HepG2 (cell line): ENCODE data around the gene IGFALS. TPM values are rescaled to one million over a fixed set of nuclear protein-coding genes. Genes with fewer than 3 reads are reported as not detected.

Experiments
- ATAC-seq: fragments of 200-7000 bp; cut with Tn5 transposase; 3 replicates; pipeline ENCODE4 v1.9.1; 2020; ENCODE audit warnings: mild to moderate bottlenecking, moderate library complexity
- BruUV-seq: library from RNA; stranded (reverse); fragments of 400-500 nt; replicated peaks from 2 replicates; lab custom pipeline; 2021; lab: Mats Ljungman, UMichigan
- CTCF ChIA-PET: fragments of 300-600 bp; formaldehyde crosslinking; extraction: SDS; loops from one replicate; lab custom pipeline; 2021; ENCODE audit warnings: low total read pairs, inconsistent platforms, low intra/inter-chr PET ratio; lab: Yijun Ruan, JAX
- POLR2A ChIA-PET: fragments of 350-600 bp; sonication (Branson Sonifier 250); formaldehyde crosslinking; loops from one replicate; lab custom pipeline; 2020; ENCODE audit warnings: antibody characterized with exemption, inconsistent platforms; lab: Yijun Ruan, JAX
- DNase-seq: peaks from one replicate; pipeline ENCODE4 v3.0.0-alpha.2; 2015; ENCODE audit warnings: low spot score
- FAIRE-seq: peaks from 3 replicates; lab custom pipeline; 2011; peaks lifted over from hg19 to GRCh38; lab: Jason Lieb, UNC
- H2AFZ ChIP-seq: one replicate; pipeline ENCODE4 v1.6.1; 2011; ENCODE audit warnings: low read length, inconsistent platforms
- H3K27ac ChIP-seq: fragments of 300-600 bp; 3 replicates; pipeline ENCODE4 v1.8.0; 2011; ENCODE audit warnings: mixed run types, mild to moderate bottlenecking, mixed read lengths, low read length, inconsistent platforms; ENCODE audit not compliant: insufficient read depth; ENCODE audit errors: extremely low read length
- H3K27me3 ChIP-seq, 2 experiments: fragments of 200-600 bp in 1 of 2; 2 replicates in 1 of 2; 3 replicates in 1 of 2; pipeline versions ENCODE4 v1.6.0 to v1.8.0; 2011; ENCODE audit warnings: low read length in 2 of 2, mild to moderate bottlenecking in 2 of 2, moderate library complexity in 2 of 2, inconsistent platforms in 1 of 2; ENCODE audit not compliant: insufficient read depth in 2 of 2, control insufficient read depth in 1 of 2
- H3K36me3 ChIP-seq, 2 experiments: fragments of 200-600 bp in 1 of 2; replicated peaks in 1 of 2; 2 replicates in 1 of 2; 3 replicates in 1 of 2; pipeline versions ENCODE4 v1.5.1 to v1.8.0; 2011; ENCODE audit warnings: low read length in 2 of 2, inconsistent platforms in 1 of 2; ENCODE audit not compliant: insufficient read depth in 2 of 2, control insufficient read depth in 1 of 2
- H3K4me1 ChIP-seq: 2 replicates; pipeline ENCODE4 v1.5.1; 2012; ENCODE audit warnings: low read length, inconsistent platforms; ENCODE audit not compliant: insufficient read depth
- H3K4me2 ChIP-seq: 2 replicates; pipeline ENCODE4 v1.6.0; 2011; ENCODE audit warnings: low read depth, low read length, inconsistent platforms
- H3K4me3 ChIP-seq, 3 experiments: fragments of 200-600 bp in 1 of 3; sonication (generic), shearing (Covaris generic) in 1 of 3; replicated peaks in 1 of 3; 2 replicates each; pipeline ENCODE4 v1.5.1; 2011 to 2016; ENCODE audit warnings: low read length in 3 of 3, inconsistent platforms in 2 of 3, low read depth in 2 of 3, mild to moderate bottlenecking in 2 of 3, control low read depth in 1 of 3, mixed read lengths in 1 of 3; ENCODE audit not compliant: insufficient read depth in 1 of 3
- H3K79me2 ChIP-seq: one replicate; pipeline ENCODE4 v1.6.1; 2011; ENCODE audit warnings: low read length, inconsistent platforms; ENCODE audit not compliant: insufficient read depth
- H3K9ac ChIP-seq: 2 replicates; pipeline ENCODE4 v1.6.0; 2011; ENCODE audit warnings: mild to moderate bottlenecking, low read depth, low read length, inconsistent platforms; ENCODE audit not compliant: insufficient read depth
- H3K9me3 ChIP-seq: 2 replicates; pipeline ENCODE4 v1.5.1; 2012; ENCODE audit warnings: mild to moderate bottlenecking, low read length
- H4K20me1 ChIP-seq: 2 replicates; pipeline ENCODE4 v1.6.0; 2011; ENCODE audit warnings: inconsistent platforms, mild to moderate bottlenecking, low read length, moderate library complexity; ENCODE audit not compliant: insufficient read depth
- AGO1 ChIP-seq: fragments of 200-400 bp; formaldehyde crosslinking; IDR thresholded peaks from 2 replicates; pipeline ENCODE4 v1.6.1; 2017; ENCODE audit warnings: mild to moderate bottlenecking, low read depth, low read length, moderate library complexity; ENCODE audit not compliant: poor library complexity, severe bottlenecking
- GTF3A ChIP-seq: sonication (generic); formaldehyde crosslinking; conservative IDR thresholded peaks from 2 replicates; pipeline ENCODE4 v1.4.0; 2020; ENCODE audit warnings: mild to moderate bottlenecking, missing genetic modification reagents
- HDAC2 ChIP-seq: sonication (generic); formaldehyde crosslinking; IDR thresholded peaks from 2 replicates; pipeline ENCODE4 v1.4.0; 2020; ENCODE audit warnings: missing genetic modification reagents
- HHEX ChIP-seq: IDR thresholded peaks from 2 replicates; pipeline ENCODE4 v1.6.1; 2016; ENCODE audit warnings: control low read depth
- JUND ChIP-seq: sonication (generic); formaldehyde crosslinking; IDR thresholded peaks from 2 replicates; pipeline ENCODE4 v1.8.0; 2022; ENCODE audit warnings: mild to moderate bottlenecking, missing genetic modification reagents
- KDM2A ChIP-seq: sonication (generic); formaldehyde crosslinking; IDR thresholded peaks from 2 replicates; pipeline ENCODE4 v1.4.0; 2020; ENCODE audit warnings: low read depth, missing genetic modification reagents, borderline replicate concordance
- RBFOX2 ChIP-seq: fragments of 200-400 bp; formaldehyde crosslinking; IDR thresholded peaks from 2 replicates; pipeline ENCODE4 v1.6.1; 2017; ENCODE audit warnings: low read depth, mild to moderate bottlenecking, low read length
- RNF2 ChIP-seq: fragments of 450-650 bp; conservative IDR thresholded peaks from 2 replicates; pipeline ENCODE4 v1.6.1; 2016; ENCODE audit warnings: low read depth
- TEAD3 ChIP-seq: optimal IDR thresholded peaks from 2 replicates; pipeline ENCODE3; 2016; ENCODE audit warnings: borderline replicate concordance
- YEATS4 ChIP-seq: sonication (generic); formaldehyde crosslinking; IDR thresholded peaks from 2 replicates; pipeline ENCODE4 v1.4.0; 2020; ENCODE audit warnings: missing genetic modification reagents, borderline replicate concordance
- ZFP36L1 ChIP-seq: sonication (generic); formaldehyde crosslinking; IDR thresholded peaks from 2 replicates; pipeline ENCODE4 v1.8.0; 2022; ENCODE audit warnings: mild to moderate bottlenecking, missing genetic modification reagents, moderate library complexity
- ZNF296 ChIP-seq: sonication (generic); formaldehyde crosslinking; conservative IDR thresholded peaks from 2 replicates; pipeline ENCODE4 v1.5.0; 2020; ENCODE audit warnings: mild to moderate bottlenecking, missing genetic modification reagents
- ZNF766 ChIP-seq: sonication (generic); formaldehyde crosslinking; IDR thresholded peaks from 2 replicates; pipeline ENCODE4 v1.5.0; 2020; ENCODE audit warnings: missing genetic modification reagents, borderline replicate concordance
- ZSCAN20 ChIP-seq: sonication (generic); formaldehyde crosslinking; IDR thresholded peaks from 2 replicates; pipeline ENCODE4 v1.4.0; 2020; ENCODE audit warnings: missing genetic modification reagents, mild to moderate bottlenecking, borderline replicate concordance
- ZSCAN21 ChIP-seq: sonication (generic); formaldehyde crosslinking; IDR thresholded peaks from 2 replicates; pipeline ENCODE4 v1.8.0; 2022; ENCODE audit warnings: mild to moderate bottlenecking, missing genetic modification reagents, moderate library complexity, borderline replicate concordance
- WGBS: methylation state at CpG from one replicate; pipeline ENCODE4 v1.1.6; 2017; ENCODE audit warnings: low lambda C conversion rate; 5-methylcytosine and 5-hydroxymethylcytosine counted together
- in situ Hi-C: cut with HindIII; loops from 2 replicates; pipeline ENCODE4 v1.10.0; 2017; ENCODE audit warnings: low pct_unique_long_range_greater_than_20kb; ENCODE audit not compliant: extremely low pct_ligation_motif_present
- intact Hi-C: fragments of 100-400 bp; cut with micrococcal nuclease; formaldehyde crosslinking; loops from one replicate; pipeline ENCODE4 v1.10.0; 2022; ENCODE audit not compliant: unreplicated experiment
- polyA plus RNA-seq, 8 experiments: library from polyadenylated mRNA; depleted of rRNA in 3 of 8; stranded (reverse) in 7 of 8; unstranded in 1 of 8; fragments of >200 nt; fragmentation: Illumina TruSeq in 4 of 8; extraction: Trizol in 4 of 8; gene quantifications; 2 replicates each; pipeline versions ENCODE4 v1.2.1 to v1.2.3, GENCODE V29; 2011 to 2016; ENCODE audit warnings: low read depth in 4 of 8, missing spikeins in 1 of 8, mixed read lengths in 1 of 8; ENCODE audit not compliant: insufficient read depth in 1 of 8
- total RNA-seq, 5 experiments: library from RNA; depleted of rRNA; stranded (reverse); fragments of >200 nt; fragmentation: Illumina TruSeq; extraction: Trizol; gene quantifications; 2 replicates each; pipeline ENCODE4 v1.2.3, GENCODE V29; 2016; ENCODE audit warnings: low read depth in 1 of 5
- TF ChIP-seq, protein P1 (sequence below): sonication (generic); formaldehyde crosslinking; conservative IDR thresholded peaks from 2 replicates; pipeline ENCODE4 v1.4.0; 2020; ENCODE audit warnings: missing genetic modification reagents
- TF ChIP-seq, protein P2 (sequence below): sonication (generic); formaldehyde crosslinking; IDR thresholded peaks from 2 replicates; pipeline ENCODE4 v1.5.0; 2020; ENCODE audit warnings: missing genetic modification reagents

IGFALS gene
- total and polyA plus RNA-seq, 2 of the 13 experiments (the other 11 are each of a cell fraction or from before 2014, with no cell fraction given): 0.34 to 2.4 TPM

DNA sequence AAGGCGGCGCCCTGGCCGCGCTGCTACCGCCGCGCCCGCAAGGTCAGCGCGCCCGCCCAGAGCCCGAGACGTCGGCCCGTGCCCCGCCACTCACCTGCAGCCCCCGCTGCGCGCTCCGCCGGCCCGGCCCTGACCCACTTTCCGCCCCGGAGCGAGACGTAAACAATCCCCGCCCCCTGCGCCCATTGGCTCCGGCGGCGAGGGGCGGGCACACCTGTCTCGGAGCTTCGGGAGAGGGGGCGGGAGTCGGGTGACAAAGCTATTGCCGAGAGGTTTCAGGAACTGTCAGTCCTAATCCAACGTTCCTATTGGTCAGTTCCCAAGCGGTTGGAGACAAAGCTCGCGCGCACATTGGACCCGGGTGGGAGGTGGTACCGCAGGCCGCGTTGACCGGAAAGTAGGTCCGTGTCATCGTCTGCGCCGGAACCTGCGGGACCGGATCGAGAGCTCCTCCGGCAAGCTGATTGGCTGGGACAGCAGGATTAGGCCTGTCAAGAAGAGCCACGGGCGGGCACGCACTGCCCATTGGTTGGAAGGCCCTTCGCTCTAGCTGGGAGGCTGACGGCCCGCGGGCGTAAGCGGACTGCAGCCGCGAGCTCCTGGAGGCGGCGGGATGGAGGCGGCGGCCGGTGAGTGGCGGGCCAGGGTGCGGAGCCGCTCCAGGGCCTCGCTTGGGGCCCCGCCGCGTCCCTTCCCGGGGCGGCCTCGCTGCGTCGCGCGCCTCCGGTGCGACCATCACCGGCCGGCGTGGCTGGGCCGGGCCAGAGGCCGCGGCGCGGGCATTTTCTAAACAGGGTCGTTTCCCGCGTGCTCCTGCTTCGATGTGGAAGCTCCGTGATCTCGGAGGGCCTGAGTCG is 10.9 kb downstream of the IGFALS start, which contains the start of the genes NUBP2 and SPSB3 (continued):
- TF ChIP-seq GTF3A (no peak), HDAC2 (CRISPR knock-in tag) (0 out of 2 replicates have a peak, but pooled peaks have one; percentile 39), TEAD3 (CRISPR knock-in tag) (peak; percentile 14)
- TF ChIP-seq, protein P1, sequence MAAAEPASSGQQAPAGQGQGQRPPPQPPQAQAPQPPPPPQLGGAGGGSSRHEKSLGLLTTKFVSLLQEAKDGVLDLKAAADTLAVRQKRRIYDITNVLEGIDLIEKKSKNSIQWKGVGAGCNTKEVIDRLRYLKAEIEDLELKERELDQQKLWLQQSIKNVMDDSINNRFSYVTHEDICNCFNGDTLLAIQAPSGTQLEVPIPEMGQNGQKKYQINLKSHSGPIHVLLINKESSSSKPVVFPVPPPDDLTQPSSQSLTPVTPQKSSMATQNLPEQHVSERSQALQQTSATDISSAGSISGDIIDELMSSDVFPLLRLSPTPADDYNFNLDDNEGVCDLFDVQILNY (CRISPR knock-in tag): peak; percentile 56; the same call in 1 of the 2 replicates

- peaks cover 0 to 2% of the 10 kb centered on the region in 2 experiments; a peak in 1 of 5 replicates for H3K27me3 ChIP-seq
- FAIRE-seq: no peak
- no peak; the same call in 2 of the 3 replicates for ATAC-seq
- H3K4me3 ChIP-seq: peak overlapping the region; percentile 80 to 96 (median 89)
- H2AFZ ChIP-seq: no peak overlapping the region
- CTCF ChIA-PET: interaction anchor here (1.9 kb wide), 1 partner anchor 31 kb away, joined by 8 read pairs; no protein-coding TSS in a partner anchor
- WGBS: 1% methylated on average over 11 of the region's 70 CpGs
- H3K79me2 ChIP-seq: peaks cover 23% of the 10 kb centered on the region
- BruUV-seq: no TSS peak
- peak overlapping the region; percentile 63 for H3K27ac ChIP-seq
- intact Hi-C loops: loop anchor here (2.0 to 5.0 kb wide), 2 partner anchors 31 to 45 kb away; partner anchors contain the start of genes FAHD1 and HAGH
- in situ Hi-C loops: loop anchor here (5.0 kb wide), 1 partner anchor 40 kb away; no protein-coding TSS in a partner anchor
- H3K9me3 ChIP-seq: no peaks in the 10 kb centered on the region
- peaks cover 4% of the 10 kb centered on the region; the same call in 1 of the 2 replicates for H4K20me1 ChIP-seq
- peaks cover 22% of the 10 kb centered on the region for H3K4me1 ChIP-seq
- H3K4me2 ChIP-seq: peak overlapping the region; percentile 83
- peaks cover 3 to 12% of the 10 kb centered on the region in 2 experiments; a peak in 4 of 5 replicates for H3K36me3 ChIP-seq
- H3K9ac ChIP-seq: peak overlapping the region; percentile 78
- POLR2A ChIA-PET: interaction anchor here (0.6 to 4.4 kb wide), 15 partner anchors 8 to 341 kb away, joined by 3 to 57 read pairs (median 11); partner anchors contain the start of genes EME2, FAHD1, HAGH and IGFALS
- no peak for DNase-seq
- TF ChIP-seq ZNF296 (CRISPR knock-in tag) (no peak), YEATS4 (CRISPR knock-in tag) (no peak), ZSCAN21 (CRISPR knock-in tag) (0 out of 2 replicates have a peak, but pooled peaks have one; percentile 48), AGO1 (peak; percentile 73), KDM2A (CRISPR knock-in tag) (peak; percentile 55), JUND (CRISPR knock-in tag) (no peak), RNF2 (0 out of 2 replicates have a peak, but pooled peaks have one; percentile 13), ZSCAN20 (CRISPR knock-in tag) (peak; percentile 68; the same call in 1 of the 2 replicates), ZFP36L1 (CRISPR knock-in tag) (no peak), HHEX (no peak), RBFOX2 (0 out of 2 replicates have a peak, but pooled peaks have one; percentile 3), ZNF766 (CRISPR knock-in tag) (peak; percentile 34; the same call in 1 of the 2 replicates)
- TF ChIP-seq, protein P2, sequence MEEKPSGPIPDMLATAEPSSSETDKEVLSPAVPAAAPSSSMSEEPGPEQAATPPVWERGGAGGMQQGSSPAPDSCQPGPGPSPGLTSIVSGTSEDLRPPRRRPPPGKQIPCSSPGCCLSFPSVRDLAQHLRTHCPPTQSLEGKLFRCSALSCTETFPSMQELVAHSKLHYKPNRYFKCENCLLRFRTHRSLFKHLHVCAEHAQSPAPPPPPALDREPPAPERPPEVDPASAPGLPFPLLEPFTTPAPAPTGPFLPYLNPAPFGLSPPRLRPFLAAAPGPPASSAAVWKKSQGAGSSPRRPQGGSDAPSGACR (CRISPR knock-in tag): no peak
These were observed 11.6 kb downstream of the IGFALS start for GRCh38 chr16:1781758-1782407.
